Ureter (tissue), 1 donor: ENCODE data around the gene CD48. TPM values are rescaled to one million over a fixed set of nuclear protein-coding genes. Genes with fewer than 3 reads are reported as not detected.
"Not testable (repeated sequence)": the region's sequence is repeated elsewhere in the genome, so short reads cannot be mapped to it uniquely, and the experiment has no call there.

Experiments
- DNase-seq: peaks from one replicate; pipeline ENCODE4 v3.0.0-alpha.2; 2020; ENCODE audit warnings: low spot score
- total RNA-seq: library from RNA; stranded (reverse); gene quantifications from one replicate; pipeline ENCODE4 v1.2.4, GENCODE V29; 2023
- donor health status: DM: yes; HTN: yes; CAD: no.

CD48 gene
- total RNA-seq, 1 donor from 2014 or later: 6.0 TPM

- no peak for DNase-seq
These were observed 30.2 kb upstream of the CD48 start for GRCh38 chr1:160741612-160742348.

- DNase-seq: no peak
These were observed 29.5 kb upstream of the CD48 start for GRCh38 chr1:160741092-160741501.

GRCh38 chr1:160740133-160740688 lies 28.6 kb upstream of the CD48 start:
- no peak for DNase-seq

GRCh38 chr1:160739098-160739511 lies 27.5 kb upstream of the CD48 start, which contains the start of gene SLAMF7:
TSS of gene SLAMF7 (plus strand) at chr1:160739247. CDS start at chr1:160739302, 55 bp downstream.
- DNase-seq: peak; percentile 52

- DNase-seq: no peak
These were observed 26.6 kb upstream of the CD48 start for GRCh38 chr1:160738271-160738670.

GRCh38 chr1:160734301-160734700 lies 22.7 kb upstream of the CD48 start:
- no peak for DNase-seq

- DNase-seq: no peak
These were observed 22.3 kb upstream of the CD48 start for GRCh38 chr1:160733898-160734297.

GRCh38 chr1:160731990-160732389 lies 20.4 kb upstream of the CD48 start:
- DNase-seq: no peak

GRCh38 chr1:160731564-160731963 lies 19.9 kb upstream of the CD48 start:
- not testable (repeated sequence) for DNase-seq

- DNase-seq: no peak
These were observed 15.7 kb upstream of the CD48 start for GRCh38 chr1:160727316-160727640.

- peak; percentile 66 for DNase-seq
These were observed 15.1 kb upstream of the CD48 start for GRCh38 chr1:160726498-160727315.

- DNase-seq: no peak
These were observed 14.5 kb upstream of the CD48 start for GRCh38 chr1:160726114-160726497.

GRCh38 chr1:160724465-160725242 lies 13.0 kb upstream of the CD48 start:
- DNase-seq: no peak

- DNase-seq: no peak
These were observed 11.7 kb upstream of the CD48 start for GRCh38 chr1:160723332-160723731.

- DNase-seq: no peak
These were observed 11.1 kb upstream of the CD48 start for GRCh38 chr1:160722726-160723125.

GRCh38 chr1:160721473-160721872 lies 9.9 kb upstream of the CD48 start:
- no peak for DNase-seq

GRCh38 chr1:160720356-160721085 lies 8.9 kb upstream of the CD48 start:
- no peak for DNase-seq

- no peak for DNase-seq
These were observed 6.6 kb upstream of the CD48 start for GRCh38 chr1:160718210-160718609.

- DNase-seq: no peak
These were observed 5.7 kb upstream of the CD48 start for GRCh38 chr1:160717306-160717705.

GRCh38 chr1:160716013-160716412 lies 4.4 kb upstream of the CD48 start:
- no peak for DNase-seq

- not testable (repeated sequence) for DNase-seq
These were observed 2.5 kb upstream of the CD48 start for GRCh38 chr1:160714034-160714648.
